T1000 (cell line): ENCODE data around the gene STK39.
"Not testable (repeated sequence)": the region's sequence is repeated elsewhere in the genome, so short reads cannot be mapped to it uniquely, and the experiment has no call there.

Experiments used
- DNase-seq: peaks from one replicate; lab custom pipeline; 2025; ENCODE audit warnings: mixed read lengths; lab: John Stamatoyannopoulos, UW

The STK39 gene

DNA sequence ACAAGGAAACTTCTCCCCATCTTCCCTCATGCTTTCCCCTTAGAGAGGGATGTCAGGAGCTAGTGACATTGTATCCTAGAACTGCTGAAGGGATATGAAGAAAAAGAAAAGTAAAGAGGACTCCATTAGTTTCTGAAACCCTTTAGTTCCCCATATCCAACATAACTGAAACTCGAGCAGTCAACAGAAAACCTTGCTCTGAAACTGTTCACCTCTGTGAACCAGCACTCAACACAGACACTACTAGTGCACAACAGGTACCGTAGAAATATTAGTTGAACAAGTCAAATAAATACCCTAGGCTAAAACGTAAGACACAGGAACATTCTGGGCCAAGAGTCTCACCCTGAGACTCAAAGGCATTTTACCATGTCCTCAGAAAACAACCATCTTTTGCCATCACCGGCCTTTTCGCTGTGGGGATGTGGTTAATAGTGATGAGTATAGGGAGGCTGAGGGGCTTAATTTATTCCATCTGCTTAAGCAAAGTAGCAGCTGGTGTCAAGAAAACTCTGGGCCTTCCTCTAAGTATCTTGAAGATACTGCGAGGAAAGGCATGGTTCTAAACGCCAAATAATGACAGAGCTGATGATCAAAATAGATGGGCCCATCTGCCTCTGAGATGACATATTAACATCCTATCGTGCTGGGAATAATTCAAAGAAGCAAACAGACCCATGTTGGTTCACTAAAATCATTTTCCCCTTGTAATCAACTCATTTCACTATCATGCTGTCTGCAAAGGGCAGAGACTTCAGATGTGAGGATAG lies 156.8 kb downstream of the STK39 start:
- DNase-seq, result no peak

- DNase-seq, result no peak
Observed at GRCh38 chr2:168089200-168089599, 158.2 kb downstream of the STK39 start.

DNA sequence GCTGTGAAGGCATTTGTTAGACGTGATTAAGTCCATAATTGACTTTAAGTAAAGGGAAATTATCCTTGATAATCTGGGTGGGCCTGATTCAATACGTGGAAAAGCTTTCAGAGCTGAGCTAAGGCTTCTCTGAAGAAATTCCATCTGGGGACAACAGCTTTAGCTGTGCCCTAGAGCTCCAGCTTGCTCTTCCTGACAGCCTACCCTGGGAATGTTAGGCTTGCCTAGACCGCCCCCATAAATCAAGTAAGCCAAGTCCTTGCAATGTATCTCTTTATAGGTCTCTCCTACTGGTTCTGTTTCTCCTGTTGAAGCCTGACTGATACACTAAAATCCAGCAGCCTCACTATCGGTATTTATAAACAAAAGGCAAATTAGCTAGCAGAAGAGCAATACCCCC lies 160.0 kb downstream of the STK39 start:
- no peak for DNase-seq

- no peak for DNase-seq
Observed at GRCh38 chr2:168086851-168087250, 160.5 kb downstream of the STK39 start.

- DNase-seq, result no peak
Observed at GRCh38 chr2:168085801-168086361, 161.5 kb downstream of the STK39 start.

DNA sequence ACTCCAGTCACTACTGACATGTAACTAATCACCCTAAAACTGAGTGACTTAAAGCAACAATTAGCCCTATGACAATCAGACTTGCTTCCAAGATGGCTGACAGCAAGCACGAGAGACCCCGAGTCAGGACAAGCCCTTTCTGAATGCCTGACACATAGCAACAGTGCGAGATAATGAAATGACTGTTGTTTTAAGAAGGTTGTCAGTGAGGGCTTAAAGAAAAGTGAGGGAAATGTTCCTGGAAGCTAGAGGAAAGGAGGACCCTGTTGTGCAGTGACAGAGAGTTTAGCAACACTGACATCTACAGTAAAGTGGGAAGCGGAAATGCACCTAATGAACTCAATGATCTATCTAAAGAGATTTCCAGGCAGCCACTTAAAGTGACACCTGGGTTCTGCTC lies 163.1 kb downstream of the STK39 start:
- DNase-seq, result no peak

- DNase-seq, result not testable (repeated sequence)
Observed at GRCh38 chr2:168081452-168081851, 165.9 kb downstream of the STK39 start.

DNA sequence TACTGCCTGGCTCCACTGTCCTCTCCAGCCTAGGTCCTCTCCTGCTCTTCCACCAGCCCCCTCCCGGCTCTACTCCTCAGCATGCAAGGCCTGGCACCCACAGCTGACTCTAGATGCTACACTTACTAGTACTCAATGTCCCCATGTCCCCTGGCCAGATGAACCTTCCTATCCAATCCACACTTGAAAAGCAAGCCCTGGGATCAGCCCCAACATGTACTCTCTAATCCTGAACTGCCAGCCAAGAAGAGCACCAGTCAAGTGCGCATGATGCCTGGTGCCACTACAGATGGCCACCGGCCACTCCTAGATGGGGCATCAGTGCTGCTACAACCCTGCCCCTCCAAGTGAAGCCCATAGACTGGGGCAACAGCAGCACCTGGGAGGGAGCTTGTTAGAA lies 168.2 kb downstream of the STK39 start:
- no peak for DNase-seq

GRCh38 chr2:168076731-168077130 lies 170.7 kb downstream of the STK39 start:
- no peak for DNase-seq

- no peak for DNase-seq
Observed at GRCh38 chr2:168075446-168075845, 171.9 kb downstream of the STK39 start.

DNA sequence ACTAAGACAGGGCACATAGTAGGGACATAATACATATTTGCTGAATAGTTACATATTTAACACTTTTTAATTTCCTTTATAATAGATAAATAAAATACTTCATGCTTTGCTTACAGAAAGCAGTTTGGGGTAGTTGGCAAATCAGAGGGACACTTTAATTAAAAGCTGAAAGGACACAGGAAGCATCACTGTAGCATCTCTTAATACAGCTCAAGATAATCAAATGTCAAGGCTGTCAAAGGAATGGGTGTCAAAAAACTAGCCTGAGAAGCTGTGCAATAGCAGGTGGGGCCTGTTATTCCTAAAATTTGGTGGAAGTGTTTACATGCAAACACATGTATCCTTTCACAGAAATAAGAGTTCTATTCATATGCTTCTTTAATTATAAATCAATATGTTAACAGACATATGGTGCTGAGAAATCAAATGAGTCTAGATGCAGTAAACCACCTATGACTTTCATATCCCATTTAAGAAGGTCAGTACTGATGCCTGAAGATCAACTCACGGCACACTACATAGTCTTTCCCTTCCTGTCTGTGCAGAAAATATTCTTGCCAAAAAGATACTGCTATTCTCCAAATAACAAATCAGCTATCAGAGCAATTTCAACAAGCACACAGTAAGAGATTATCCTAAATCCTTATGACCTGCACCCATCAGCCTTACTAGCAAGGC lies 174.6 kb downstream of the STK39 start:
- DNase-seq, result no peak

DNA sequence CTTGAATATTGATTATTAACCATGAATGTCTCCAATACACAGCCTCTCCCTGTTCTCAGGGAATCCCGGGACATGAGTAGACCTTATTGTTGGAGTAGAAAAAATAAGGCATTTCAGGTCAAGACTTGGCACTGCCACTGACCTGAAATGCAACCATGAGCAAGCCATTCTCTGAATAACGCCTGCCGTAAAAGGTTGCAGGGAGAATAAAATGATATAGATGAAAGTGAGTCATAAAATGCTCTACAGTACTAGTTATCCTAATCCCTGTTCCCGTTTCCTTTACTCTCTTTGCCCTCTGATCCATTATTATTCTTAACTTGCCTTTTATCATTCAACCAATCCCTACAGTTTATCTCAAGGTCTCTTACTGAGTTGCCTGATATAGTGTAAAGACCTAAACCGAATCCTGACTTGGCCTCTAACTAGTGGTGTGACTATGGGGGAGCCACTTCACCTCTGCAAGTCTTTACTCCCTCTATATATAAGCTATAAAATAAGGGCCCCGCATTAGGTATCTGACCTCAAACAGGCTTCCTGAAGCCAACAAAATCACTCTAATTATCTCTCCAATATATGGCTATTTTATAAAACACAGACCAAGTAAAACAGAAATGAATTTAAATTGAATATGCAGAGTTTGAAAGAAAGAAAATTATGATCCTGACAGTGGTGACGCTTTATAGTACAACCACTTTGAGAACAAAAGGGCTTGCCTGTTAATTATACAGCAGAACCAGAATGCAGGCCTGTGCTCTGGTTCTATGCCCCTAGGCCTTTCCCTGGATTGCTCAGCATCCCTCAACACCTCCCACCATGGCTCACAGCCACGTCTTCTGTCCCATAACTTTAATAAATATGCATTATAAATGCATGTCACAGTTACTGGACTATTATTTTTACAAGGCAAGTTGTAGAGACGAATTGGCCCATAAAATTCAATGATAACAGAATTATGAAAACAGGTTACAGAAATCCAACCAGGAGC lies 183.1 kb downstream of the STK39 start:
- DNase-seq, result no peak

DNA sequence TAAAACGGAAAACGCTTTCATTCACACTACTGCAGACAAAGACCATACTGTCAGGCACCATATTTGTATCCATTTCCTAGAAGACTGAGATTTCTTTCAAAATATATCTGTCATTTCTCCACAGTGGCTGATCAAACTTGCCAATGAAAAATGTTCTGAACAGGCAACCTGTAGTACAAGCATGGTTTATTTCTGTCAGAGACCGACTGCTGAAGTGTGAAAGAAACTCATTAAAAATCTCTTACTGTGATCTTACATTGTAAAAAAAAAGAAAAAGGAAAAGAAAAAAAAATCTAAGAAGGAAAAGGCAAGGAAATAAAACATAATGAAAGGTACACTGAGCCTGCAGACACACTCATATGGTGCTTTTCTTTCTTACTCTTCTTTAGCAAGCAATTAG lies 184.5 kb downstream of the STK39 start:
- DNase-seq, result no peak

DNA sequence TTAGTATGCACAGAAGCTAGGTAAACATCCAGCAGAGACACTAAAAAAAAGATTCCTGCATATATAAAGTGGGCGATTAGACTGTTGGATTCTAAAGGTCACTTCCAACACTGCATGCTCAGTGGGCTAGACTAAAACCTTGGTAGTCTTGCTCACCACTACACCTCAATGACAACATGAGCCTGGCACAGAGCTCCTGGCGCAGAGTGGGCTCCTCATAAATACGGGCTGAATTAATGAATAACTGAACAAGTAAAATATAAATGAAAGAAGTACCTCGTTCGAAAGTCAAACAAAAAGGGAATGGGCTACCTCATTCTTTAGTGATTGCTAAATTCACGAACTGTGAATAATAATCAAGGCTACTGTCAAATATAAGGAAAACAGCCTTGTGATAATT lies 185.3 kb downstream of the STK39 start:
- no peak for DNase-seq

- no peak for DNase-seq
Observed at GRCh38 chr2:168060986-168061750, 186.2 kb downstream of the STK39 start.

GRCh38 chr2:168059758-168060157 lies 187.6 kb downstream of the STK39 start:
- no peak for DNase-seq

DNA sequence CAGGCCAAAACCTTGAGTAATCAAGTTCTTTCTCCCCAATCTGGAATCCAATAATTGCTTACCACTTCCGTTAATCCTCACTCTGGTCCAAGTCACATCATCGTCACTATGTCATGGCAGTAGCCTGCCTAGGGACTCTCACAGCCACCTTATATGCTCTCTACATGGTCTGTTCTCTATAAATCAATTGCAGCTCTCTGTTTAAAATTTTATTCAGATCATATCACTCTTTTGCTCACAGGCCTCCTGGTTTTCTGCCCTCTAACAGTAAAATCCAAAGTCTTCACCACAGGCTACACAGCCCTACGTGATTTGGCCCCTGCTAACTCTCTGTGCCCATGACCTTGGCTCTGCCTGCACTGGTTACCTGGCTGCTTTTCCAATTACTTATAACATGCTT lies 188.7 kb downstream of the STK39 start:
- no peak for DNase-seq

DNA sequence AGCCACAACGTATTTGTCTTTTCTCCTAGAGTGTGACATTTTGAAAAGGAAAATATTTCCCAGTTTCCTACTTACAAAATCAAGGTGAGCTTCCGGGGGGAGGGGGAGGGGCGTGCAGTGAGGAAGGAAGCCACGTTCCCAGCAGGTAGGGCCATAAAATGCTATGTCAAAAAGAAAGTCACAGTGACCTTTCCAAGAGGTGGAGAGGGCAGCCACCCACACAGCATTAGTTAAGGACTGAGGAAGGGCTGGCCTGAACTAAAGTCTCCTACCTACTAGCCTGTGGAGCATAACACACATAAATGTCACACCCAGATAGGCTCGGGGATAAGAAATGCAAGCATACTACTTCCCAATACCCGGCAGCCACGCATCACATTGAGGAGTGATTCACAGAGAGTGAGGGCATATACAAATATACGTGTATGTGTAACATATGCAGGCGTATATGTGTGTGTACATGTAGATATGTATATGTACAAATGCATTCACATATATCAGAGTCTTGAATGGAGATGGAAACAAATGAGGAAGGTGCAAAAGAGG lies 191.1 kb downstream of the STK39 start:
- no peak for DNase-seq

- no peak for DNase-seq
Observed at GRCh38 chr2:168054657-168055056, 192.7 kb downstream of the STK39 start.

DNA sequence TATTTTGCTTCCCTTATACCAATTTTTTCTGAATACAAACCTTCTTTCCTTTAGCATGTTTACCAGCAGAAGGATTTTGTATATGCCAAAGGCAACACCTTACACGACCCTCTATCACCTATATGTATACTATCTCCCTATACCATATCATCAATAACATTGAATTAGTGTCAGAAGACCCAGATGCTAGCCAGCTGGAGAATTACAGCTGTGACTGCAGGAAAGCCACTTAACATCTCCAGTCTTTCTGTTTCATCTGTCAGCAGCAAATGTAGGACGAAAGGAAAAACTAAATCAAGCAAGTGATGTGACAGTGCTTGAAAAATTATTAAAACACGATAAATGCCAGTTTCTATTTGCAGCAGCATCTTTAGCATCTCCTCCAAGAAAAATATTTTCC lies 193.7 kb downstream of the STK39 start:
- no peak for DNase-seq

- DNase-seq, result no peak
Observed at GRCh38 chr2:168052773-168053172, 194.6 kb downstream of the STK39 start.
